GM18861 (cell line): Measurements from ENCODE around the gene CLCA2.

Experiments
- ATAC-seq: cut with Tn5 transposase; IDR thresholded peaks from one replicate; pipeline ENCODE4 v1.9.1; 2021; ENCODE audit not compliant: unreplicated experiment

The CLCA2 gene

DNA sequence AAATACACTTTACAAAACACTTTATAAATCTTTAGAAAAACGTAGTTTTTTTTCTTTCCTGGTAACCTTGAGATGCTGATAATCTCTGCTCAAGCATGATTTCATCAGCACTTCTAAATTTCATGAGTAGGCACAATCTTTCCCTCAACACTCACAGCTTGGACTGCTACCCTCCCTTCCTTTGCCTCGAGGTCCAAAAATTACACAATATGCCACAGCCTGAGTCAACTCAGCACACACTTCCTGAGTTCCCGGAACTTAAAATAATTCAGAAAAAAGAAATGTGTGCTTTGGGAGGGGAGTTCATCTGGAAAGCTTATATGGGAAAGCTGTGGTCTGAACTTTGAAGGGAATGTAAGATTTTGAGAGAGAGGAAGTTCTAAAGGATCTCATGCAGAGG, 5.9 kb downstream of the CLCA2 start:
- no peak for ATAC-seq

GRCh38 chr1:86430376-86430775, 6.4 kb downstream of the CLCA2 start:
- no peak for ATAC-seq

GRCh38 chr1:86434059-86434458, 10.1 kb downstream of the CLCA2 start:
- ATAC-seq: no peak

- ATAC-seq: no peak
Observed at GRCh38 chr1:86435327-86435726, 11.4 kb downstream of the CLCA2 start.

GRCh38 chr1:86436041-86436440, 12.1 kb downstream of the CLCA2 start:
- no peak for ATAC-seq

DNA sequence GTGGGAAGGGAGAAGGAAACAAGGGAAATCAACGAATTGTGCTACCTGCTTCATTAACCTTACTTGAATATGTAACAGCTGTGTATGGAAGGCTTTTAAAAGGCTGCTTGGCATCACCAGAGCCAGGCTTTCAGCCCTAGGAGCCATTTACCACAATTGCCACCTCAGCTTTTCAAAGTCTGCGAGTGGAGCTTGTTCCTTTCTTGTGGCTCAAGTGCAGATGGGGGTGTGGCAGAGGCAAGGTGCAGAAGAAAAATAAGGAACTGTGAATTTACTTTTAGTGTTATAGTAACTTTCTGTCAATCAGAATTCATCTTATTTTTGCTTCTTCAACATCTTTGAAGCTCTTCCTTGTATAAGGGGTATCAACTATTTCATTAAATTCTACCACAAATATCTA, 17.6 kb downstream of the CLCA2 start:
- no peak for ATAC-seq

DNA sequence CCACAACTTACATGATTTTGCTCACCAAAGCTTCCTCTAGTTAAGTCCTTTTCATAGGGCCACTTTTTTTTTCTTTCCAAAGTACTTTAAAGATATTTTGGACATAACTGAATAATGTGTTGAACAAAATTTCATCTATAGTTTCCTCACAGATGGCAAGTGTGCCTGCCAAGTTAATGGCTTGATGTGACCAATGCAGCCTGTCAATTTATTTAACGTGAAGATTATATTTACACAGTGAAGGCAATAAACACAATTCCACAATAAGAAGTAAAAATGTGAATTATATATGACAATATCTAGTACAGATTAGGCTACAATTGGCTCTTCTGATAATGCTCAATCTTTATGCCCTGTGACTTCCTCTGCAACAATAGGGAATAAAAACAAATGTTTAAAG, 18.0 kb downstream of the CLCA2 start:
- ATAC-seq: no peak

- no peak for ATAC-seq
Observed at GRCh38 chr1:86445919-86446318, 21.9 kb downstream of the CLCA2 start.

- ATAC-seq: no peak
Observed at GRCh38 chr1:86447198-86447790, 23.3 kb downstream of the CLCA2 start.

DNA sequence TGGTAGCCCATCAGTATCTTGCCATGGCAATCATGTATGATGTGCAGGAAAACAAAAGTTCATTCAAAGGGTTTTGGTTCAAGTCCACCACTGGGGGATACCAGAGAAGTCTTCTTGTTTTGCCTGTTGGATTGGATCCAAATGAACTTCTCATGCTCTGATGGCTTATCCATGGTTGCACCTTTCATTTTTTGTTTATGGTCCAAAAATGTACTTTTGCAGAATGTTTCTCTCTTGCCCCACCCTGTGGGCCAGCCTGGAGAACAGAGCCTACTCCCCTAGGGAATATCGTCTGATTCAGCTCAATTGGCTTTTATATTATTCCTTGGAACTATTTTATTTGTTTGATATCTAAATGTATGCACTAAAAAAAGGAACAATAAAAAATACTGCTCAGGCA, 24.7 kb downstream of the CLCA2 start:
- ATAC-seq: no peak

DNA sequence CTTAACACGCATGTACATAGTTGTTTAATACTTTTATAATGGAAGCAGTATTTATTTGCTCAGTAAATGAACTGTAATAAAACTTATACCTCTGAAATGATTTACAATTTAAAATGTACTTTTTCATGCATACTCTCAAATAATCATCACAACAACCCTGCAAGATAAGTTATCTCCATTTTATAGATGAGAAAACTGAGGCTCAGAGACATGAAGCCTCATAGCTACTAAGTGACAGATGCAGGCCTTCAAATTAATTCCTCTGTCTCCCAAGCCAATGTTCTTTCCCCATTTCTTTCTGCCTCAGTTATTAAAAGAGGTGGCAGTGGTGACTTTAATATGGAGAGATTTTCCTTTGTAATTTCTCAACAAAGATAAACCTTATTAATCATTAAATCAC, 25.1 kb downstream of the CLCA2 start:
- no peak for ATAC-seq

- no peak for ATAC-seq
Observed at GRCh38 chr1:86450847-86451246, 26.9 kb downstream of the CLCA2 start.

GRCh38 chr1:86453664-86454063, 29.7 kb downstream of the CLCA2 start:
- ATAC-seq: no peak

DNA sequence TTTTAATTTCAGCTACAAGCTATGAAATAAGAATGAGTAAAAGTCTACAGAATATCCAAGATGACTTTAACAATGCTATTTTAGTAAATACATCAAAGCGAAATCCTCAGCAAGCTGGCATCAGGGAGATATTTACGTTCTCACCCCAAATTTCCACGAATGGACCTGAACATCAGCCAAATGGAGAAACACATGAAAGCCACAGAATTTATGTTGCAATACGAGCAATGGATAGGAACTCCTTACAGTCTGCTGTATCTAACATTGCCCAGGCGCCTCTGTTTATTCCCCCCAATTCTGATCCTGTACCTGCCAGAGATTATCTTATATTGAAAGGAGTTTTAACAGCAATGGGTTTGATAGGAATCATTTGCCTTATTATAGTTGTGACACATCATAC, 31.1 kb downstream of the CLCA2 start:
- no peak for ATAC-seq

DNA sequence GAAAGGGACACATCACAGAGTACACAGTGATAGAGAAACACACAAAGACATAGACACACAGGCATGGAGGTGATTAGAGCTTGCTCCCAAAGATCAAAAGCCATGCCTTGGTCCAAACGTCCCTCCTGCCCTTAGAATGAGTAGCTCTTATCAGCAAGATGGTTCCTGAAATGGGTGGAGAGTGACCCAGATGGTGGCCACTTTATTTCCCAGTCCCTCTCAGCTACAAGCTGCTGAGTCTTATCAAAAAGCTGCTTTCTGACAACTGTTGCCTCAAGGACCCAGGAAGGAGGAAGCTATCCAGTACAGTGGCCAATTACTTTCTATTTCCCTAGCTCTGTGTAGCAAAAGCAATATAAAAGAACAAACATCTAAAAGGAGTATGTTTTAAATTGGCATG, 37.0 kb downstream of the CLCA2 start:
- no peak for ATAC-seq

GRCh38 chr1:86461482-86461881, 37.5 kb downstream of the CLCA2 start:
- no peak for ATAC-seq

DNA sequence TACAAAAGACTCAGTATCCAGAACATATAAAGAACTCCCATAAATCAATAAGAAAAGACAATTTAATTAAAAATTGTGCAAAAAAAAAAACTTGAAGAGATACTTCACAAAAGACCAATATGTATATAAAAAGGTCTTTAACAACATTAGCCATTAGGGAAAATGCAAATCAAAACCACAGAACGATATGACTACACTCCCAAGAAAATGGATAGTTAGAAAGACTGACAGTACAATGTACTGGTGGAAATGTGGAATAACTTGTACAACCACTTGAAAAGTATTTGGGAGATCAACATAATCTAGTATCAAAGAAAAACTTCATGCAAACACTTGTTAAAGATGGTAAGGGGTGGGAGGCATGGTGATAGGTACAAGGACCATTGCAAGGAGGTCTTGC, 40.8 kb downstream of the CLCA2 start:
- ATAC-seq: no peak

DNA sequence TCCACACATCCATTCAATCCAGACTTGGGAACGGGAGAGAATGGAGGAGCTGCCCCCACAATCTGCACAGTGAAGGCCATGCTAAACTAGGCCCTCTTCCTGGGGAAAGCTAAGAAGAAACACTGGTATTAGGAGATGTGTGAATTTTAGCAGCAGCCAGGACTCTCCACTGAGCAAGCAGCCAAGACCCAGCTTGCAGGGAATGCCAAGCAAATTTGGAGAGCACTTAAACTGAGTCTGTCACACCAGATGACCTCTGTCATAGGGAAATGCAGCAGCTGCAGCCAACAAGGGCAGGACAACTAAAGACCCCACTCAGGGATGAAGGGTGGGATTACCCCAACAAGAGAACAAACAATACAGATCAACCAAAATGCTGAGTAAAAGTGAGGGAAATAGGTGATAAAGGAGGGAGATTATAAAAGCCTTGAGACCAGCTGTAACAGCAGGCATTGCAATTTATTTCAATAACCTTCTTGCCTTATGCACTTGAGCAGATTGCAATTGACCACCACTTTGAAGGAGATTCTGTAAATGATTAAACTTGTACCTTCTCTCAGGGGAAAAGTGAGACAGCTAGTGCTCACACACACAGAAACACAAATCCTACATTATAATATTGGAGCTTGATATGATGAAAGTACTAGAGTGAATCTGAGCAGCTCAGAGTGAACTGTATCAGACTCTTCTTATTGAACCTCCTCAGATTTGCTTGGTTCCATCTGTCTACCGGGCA, 42.3 kb downstream of the CLCA2 start:
- ATAC-seq: no peak

GRCh38 chr1:86466986-86467385, 43.0 kb downstream of the CLCA2 start:
- ATAC-seq: no peak

DNA sequence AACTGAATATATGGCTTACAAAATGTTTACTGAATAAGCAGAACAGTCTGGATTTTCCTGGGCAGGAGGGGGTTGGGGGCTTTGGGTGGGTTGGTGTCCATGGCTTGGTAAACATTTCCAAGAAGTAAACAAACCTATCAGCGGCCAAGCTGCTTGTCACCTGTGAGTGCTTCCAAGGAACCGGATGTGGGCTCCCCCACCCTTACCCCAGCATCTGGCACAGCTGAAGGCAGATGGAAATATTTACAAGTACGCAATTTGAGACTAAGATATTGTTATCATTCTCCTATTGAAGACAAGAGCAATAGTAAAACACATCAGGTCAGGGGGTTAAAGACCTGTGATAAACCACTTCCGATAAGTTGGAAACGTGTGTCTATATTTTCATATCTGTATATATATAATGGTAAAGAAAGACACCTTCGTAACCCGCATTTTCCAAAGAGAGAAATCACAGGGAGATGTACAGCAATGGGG, 44.6 kb downstream of the CLCA2 start, which contains the start of gene CLCA1:
TSS of gene CLCA1 (plus strand) at position 427 of the 477 bp plus-strand sequence. CDS start at position 472, 45 bp downstream.
- no peak for ATAC-seq

DNA sequence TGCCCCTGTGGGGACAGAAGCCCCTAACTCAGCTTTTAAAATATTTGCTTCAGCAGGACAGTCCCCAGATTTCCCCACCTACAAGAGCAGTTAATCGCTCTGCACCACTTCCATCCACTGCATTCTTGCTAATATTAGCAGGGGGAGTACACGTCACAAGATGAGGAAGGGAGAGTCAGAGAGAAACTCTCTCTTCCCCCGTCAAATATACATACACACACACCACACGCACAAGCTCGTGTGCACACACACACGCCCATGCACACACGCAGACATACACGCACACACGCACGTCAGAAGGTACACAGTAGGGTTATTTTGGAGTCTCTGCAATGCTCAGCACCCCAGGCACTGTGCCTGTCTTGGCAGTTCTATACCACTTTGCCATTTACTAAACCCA, 46.9 kb downstream of the CLCA2 start:
- no peak for ATAC-seq

GRCh38 chr1:86471291-86471690, 47.3 kb downstream of the CLCA2 start:
- ATAC-seq: no peak

DNA sequence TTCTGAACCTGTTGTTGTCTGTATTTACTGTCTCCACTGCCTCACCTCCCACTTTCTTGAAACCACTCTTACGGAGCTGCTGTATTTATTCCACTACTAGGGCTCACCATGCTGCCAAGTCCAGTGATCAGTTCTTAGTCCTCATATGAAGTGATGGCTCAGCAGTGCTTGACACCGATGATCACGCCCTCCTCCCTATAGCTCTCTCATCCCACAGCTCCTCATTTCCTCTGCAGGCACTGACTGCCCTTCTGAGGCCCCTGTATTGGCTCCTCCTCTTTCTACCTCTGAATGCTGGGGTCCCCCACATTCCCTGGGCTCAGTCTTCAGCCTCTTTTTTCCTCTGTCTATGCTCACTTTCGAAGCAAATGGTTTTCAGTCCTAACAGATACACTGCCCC, 48.2 kb downstream of the CLCA2 start:
- ATAC-seq: no peak
